ENCODE results near the gene ATPAF1.

- TF ChIP-seq CTCF (IDR thresholded peaks at IDR 0.05) (no peak), POLR2A (IDR thresholded peaks at IDR 0.05) (no peak)
Measured at GRCh38 chr1:46643368-46643775, 24.8 kb downstream of the ATPAF1 start.
